ENCODE results near the gene DNM2.
A peak's percentile ranks its signal among the peaks of the same experiment; 100 is the strongest.
"Not testable (repeated sequence)": the region's sequence is repeated elsewhere in the genome, so short reads cannot be mapped to it uniquely, and the experiment has no call there.

Gene DNM2

GRCh38 chr19:10870955-10871603, 153.2 kb downstream of the DNM2 start, which contains the start of gene CARM1:
Gene CARM1, plus strand, starts transcription at chr19:10871553. Its CDS starts 150 bp downstream, at chr19:10871703.
- peak; percentile 99 for DNase-seq

- DNase-seq = peak in 1 of 2 donors; percentile 24
Measured at GRCh38 chr19:10871711-10872545, 154.0 kb downstream of the DNM2 start.

GRCh38 chr19:10872546-10873107, 154.7 kb downstream of the DNM2 start:
- DNase-seq = no peak

GRCh38 chr19:10874024-10874423, 156.1 kb downstream of the DNM2 start:
- no peak for DNase-seq

- DNase-seq = peak; percentile 52 to 54
Measured at GRCh38 chr19:10876459-10877240, 158.8 kb downstream of the DNM2 start.

- DNase-seq = not testable (repeated sequence)
Measured at GRCh38 chr19:10877608-10878007, 159.7 kb downstream of the DNM2 start.

GRCh38 chr19:10878253-10878652, 160.4 kb downstream of the DNM2 start:
- no peak for DNase-seq
